ENCODE measurements around the gene MTFMT. TPM values are rescaled to one million over a fixed set of nuclear protein-coding genes. Genes with fewer than 3 reads are reported as not detected.
A peak's percentile ranks its signal among the peaks of the same experiment; 100 is the strongest.

Gene MTFMT
- total and polyA plus RNA-seq, 4 donors = 6.8 to 14.7 (median 8.4) TPM

DNA sequence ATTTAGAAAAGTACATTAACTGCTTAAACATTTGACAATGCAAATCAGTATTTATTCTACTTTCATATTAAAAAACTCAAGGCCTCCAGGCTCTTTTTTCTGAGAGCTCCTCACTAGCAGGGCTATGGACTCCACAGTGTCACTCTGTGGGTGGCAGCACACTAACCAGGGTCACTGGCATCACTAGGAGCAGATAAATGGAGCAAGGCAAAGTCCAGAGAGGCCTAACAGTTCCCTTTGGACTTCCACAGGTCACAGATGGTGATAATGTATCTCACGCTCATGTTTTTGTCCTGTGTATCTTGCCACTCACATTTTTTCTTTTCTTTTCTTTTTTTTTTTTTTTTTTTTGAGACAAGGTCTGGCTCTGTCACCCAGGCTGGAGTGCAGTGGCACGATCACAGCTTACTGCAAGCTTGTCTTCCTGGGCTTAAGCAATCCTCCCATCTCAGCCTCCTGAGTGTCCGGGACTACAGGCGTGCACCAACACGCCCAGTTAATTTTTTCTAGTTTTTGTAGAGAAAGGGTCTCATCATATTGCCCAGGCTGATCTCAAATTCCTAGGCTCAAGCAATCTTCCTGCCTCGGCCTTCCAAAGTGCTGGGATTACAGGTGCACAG, 47.5 kb downstream of the MTFMT start:
- WGBS = 58% methylated on average over 6 of the region's 6 CpGs
- Histone ChIP-seq H3K9ac (ENCODE audit: low read depth in 1 of 2, low read length in 2 of 2) (peak overlapping the region in 1 of 2 donors; percentile 79), H3K36me3 (ENCODE audit: control insufficient read depth in 4 of 4, insufficient read depth in 3 of 4, low read depth in 1 of 4, low read length in 3 of 4) (peaks cover 4 to 23% (median 18%) of the 10 kb centered on the region in 4 donors), H3K4me3 (ENCODE audit: low read depth in 1 of 3, low read length in 3 of 3) (no peak overlapping the region), H3K4me1 (ENCODE audit: control insufficient read depth in 4 of 4, insufficient read depth in 4 of 4, low read length in 3 of 4) (peaks cover 6 to 26% (median 15%) of the 10 kb centered on the region in 4 donors), H3K27me3 (ENCODE audit: control insufficient read depth in 4 of 4, insufficient read depth in 4 of 4, low read length in 3 of 4) (no peaks in the 10 kb centered on the region), H3K9me3 (ENCODE audit: control insufficient read depth in 4 of 4, low read length in 3 of 4) (no peaks in the 10 kb centered on the region), H3K27ac (ENCODE audit: low read depth in 1 of 2, low read length in 2 of 2) (peak overlapping the region; percentile 45 to 54)
- no peak for DNase-seq (ENCODE audit: low spot score)
- no peak for TF ChIP-seq FOXA2 (IDR thresholded peaks at IDR 0.05)
- TF ChIP-seq TAF1 (conservative IDR thresholded peaks at IDR 0.05) = peak; percentile 38
- TF ChIP-seq, protein P1, sequence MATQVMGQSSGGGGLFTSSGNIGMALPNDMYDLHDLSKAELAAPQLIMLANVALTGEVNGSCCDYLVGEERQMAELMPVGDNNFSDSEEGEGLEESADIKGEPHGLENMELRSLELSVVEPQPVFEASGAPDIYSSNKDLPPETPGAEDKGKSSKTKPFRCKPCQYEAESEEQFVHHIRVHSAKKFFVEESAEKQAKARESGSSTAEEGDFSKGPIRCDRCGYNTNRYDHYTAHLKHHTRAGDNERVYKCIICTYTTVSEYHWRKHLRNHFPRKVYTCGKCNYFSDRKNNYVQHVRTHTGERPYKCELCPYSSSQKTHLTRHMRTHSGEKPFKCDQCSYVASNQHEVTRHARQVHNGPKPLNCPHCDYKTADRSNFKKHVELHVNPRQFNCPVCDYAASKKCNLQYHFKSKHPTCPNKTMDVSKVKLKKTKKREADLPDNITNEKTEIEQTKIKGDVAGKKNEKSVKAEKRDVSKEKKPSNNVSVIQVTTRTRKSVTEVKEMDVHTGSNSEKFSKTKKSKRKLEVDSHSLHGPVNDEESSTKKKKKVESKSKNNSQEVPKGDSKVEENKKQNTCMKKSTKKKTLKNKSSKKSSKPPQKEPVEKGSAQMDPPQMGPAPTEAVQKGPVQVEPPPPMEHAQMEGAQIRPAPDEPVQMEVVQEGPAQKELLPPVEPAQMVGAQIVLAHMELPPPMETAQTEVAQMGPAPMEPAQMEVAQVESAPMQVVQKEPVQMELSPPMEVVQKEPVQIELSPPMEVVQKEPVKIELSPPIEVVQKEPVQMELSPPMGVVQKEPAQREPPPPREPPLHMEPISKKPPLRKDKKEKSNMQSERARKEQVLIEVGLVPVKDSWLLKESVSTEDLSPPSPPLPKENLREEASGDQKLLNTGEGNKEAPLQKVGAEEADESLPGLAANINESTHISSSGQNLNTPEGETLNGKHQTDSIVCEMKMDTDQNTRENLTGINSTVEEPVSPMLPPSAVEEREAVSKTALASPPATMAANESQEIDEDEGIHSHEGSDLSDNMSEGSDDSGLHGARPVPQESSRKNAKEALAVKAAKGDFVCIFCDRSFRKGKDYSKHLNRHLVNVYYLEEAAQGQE (IDR thresholded peaks at IDR 0.05) = peak; percentile 70
- TF ChIP-seq SP1 (IDR thresholded peaks at IDR 0.05) = peak; percentile 92
- peak in 1 of 2 donors; percentile 43 for TF ChIP-seq GABPA (IDR thresholded peaks at IDR 0.05 in 1 of 2, conservative IDR thresholded peaks at IDR 0.05 in 1 of 2)
- peak; percentile 76 for TF ChIP-seq MAX (IDR thresholded peaks at IDR 0.05)
- TF ChIP-seq ATF3 (IDR thresholded peaks at IDR 0.05) = no peak
- TF ChIP-seq HNF4A (conservative IDR thresholded peaks at IDR 0.05) = peak; percentile 99
- TF ChIP-seq HNF4G (IDR thresholded peaks at IDR 0.05) = peak; percentile 98
- peak; percentile 23 for TF ChIP-seq FOXA1 (IDR thresholded peaks at IDR 0.05)
- TF ChIP-seq RAD21 (IDR thresholded peaks at IDR 0.05) = peak; percentile 52 to 53
- peak; percentile 84 for TF ChIP-seq YY1 (IDR thresholded peaks at IDR 0.05)
- peak; percentile 94 to 95 for TF ChIP-seq RXRA (IDR thresholded peaks at IDR 0.05)
- TF ChIP-seq NR2F2 (IDR thresholded peaks at IDR 0.05) = peak; percentile 55
- peak; percentile 72 for TF ChIP-seq ZBTB33 (IDR thresholded peaks at IDR 0.05)
- TF ChIP-seq JUND (IDR thresholded peaks at IDR 0.05) = peak in 1 of 2 donors; percentile 80
- no peak for TF ChIP-seq CTCF (IDR thresholded peaks at IDR 0.05; ENCODE audit: low read depth, low read length, missing input control)
- TF ChIP-seq EGR1 (IDR thresholded peaks at IDR 0.05; ENCODE audit: low read depth in 2 of 2) = peak in 1 of 2 donors; percentile 49
